Left ventricle myocardium superior (tissue), 1 donor: ENCODE measurements around the gene IL21R. TPM values are rescaled to one million over a fixed set of nuclear protein-coding genes. Genes with fewer than 3 reads are reported as not detected.
A peak's percentile ranks its signal among the peaks of the same experiment; 100 is the strongest.
"Not testable (repeated sequence)": the region's sequence is repeated elsewhere in the genome, so short reads cannot be mapped to it uniquely, and the experiment has no call there.

Experiments
- ATAC-seq: fragments of 200-7000 bp; cut with Tn5 transposase; one replicate; pipeline ENCODE4 v1.9.1; 2020; ENCODE audit warnings: mild to moderate bottlenecking, moderate library complexity
- DNase-seq: peaks from one replicate; pipeline ENCODE4 v3.0.0-alpha.2; 2020
- intact Hi-C: fragments of 100-400 bp; cut with micrococcal nuclease; formaldehyde crosslinking; loops from one replicate; pipeline ENCODE4 v1.11.0; 2022
- total RNA-seq: library from RNA; stranded (reverse); fragmentation: NEBNext Ultra II Directional; extraction: Animal tissue kit (Norgen Biotek cat#: 25700); gene quantifications from one replicate; pipeline ENCODE4 v1.2.1, GENCODE V29; 2021
- donor health status: DM: no; HTN: yes; CAD: no; lungs with severe emphysema.

IL21R gene
- total RNA-seq, 1 donor from 2014 or later = 0.07 TPM

DNA sequence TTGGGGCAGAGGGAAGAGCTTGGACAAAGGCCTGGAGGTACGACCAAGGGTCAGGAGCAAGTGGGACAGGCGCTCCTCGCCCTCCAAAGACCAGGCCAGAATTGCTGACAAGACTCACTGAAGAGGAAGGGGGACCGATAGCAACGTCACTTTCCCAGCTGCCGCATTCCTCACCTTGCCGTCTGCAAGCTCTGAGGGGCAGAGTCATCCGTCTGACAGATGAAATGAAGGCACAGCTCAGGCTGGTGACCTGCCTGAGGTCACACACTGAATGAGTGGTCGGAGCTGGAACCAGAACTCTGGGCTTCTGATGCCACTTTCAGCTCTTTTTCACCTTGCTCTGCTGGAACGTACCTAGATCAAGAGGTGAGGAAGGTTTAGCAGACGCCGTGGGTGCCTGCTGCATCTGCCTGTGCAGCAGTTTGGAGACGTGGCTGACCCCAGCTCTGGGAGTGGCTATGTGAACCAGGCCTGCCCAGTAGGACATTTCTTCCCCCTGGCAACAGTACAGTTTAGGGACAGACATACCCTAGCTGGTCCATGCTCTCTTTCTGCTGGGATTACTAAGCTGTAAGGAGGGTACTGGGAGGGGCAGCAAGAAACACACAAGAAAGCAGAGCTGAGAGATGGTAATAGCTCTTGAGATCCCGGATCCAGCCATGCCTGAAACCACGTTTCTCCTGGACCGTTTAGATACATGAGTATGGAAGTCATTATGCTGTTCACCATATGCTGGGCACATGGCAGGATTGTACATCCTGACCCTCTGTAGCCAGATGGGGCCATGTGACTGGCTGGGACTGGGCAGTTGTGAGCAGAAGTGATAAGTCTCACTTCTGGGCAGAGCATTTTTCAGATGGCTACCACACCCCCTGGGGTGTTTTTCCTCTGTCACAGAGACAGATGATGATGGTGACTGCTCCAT is 50.9 kb downstream of the IL21R start:
- DNase-seq = no peak
- ATAC-seq = no peak
- intact Hi-C loops = loop anchor here (10.0 kb wide), 1 partner anchor 298 kb away; no protein-coding TSS in a partner anchor

DNA sequence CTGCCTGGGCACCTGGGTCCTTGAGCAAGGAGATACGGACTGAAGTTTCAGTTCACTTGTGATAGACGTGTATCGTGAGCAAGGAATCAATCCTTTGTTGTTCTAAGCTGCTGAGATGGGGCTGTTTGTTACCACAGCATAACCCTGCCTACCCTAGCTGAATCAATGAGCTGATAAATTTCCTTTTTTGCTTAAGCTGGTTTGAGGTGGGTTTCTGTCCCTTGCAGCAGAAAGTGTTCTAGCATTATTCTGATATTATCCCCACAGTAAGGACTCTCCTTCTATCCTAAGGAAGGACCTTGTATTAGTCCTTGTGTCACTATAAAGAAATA is 51.5 kb downstream of the IL21R start:
- intact Hi-C loops = loop anchor here (10.0 kb wide), 1 partner anchor 299 kb away; no protein-coding TSS in a partner anchor

DNA sequence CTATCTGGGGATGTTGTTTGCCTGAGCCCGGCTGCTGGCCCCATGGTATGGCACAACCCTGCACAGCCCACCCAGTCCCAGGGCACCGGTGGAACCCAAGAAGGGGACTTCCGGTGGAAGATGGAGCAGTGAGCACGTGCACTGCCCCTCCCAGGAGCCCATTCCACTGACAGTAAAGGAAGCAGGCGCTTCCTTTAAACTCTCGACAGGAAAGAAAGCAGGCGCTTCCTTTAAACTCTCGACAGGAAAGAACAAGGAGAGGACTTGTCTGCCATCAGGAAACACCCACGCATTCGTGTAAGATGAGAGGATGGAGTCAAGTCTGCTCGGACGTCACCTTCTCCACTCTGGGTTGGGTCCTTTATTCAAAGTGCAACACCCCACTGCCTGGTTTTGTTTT is 53.7 kb downstream of the IL21R start:
- intact Hi-C loops = loop anchor here (10.0 kb wide), 1 partner anchor 301 kb away; no protein-coding TSS in a partner anchor
- DNase-seq = peak; percentile 15
- ATAC-seq = no peak

More for the DNA sequence above, 51.5 kb downstream of the IL21R start:
- DNase-seq = no peak
- ATAC-seq = no peak

DNA sequence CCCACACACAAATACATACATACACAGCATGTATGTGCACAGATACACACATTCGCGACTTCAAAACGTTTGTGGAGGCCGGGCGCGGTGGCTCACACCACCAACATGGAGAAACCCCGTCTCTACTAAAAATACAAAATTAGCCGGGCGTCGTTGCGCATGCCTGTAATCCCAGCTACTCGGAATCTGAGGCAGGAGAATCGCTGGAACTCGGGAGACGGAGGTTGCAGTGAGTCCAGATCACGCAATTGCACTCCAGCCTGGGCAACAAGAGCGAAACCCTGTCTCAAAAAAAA is 55.6 kb downstream of the IL21R start:
- intact Hi-C loops = loop anchor here (10.0 kb wide), 1 partner anchor 303 kb away; no protein-coding TSS in a partner anchor
- not testable (repeated sequence) for ATAC-seq, DNase-seq

DNA sequence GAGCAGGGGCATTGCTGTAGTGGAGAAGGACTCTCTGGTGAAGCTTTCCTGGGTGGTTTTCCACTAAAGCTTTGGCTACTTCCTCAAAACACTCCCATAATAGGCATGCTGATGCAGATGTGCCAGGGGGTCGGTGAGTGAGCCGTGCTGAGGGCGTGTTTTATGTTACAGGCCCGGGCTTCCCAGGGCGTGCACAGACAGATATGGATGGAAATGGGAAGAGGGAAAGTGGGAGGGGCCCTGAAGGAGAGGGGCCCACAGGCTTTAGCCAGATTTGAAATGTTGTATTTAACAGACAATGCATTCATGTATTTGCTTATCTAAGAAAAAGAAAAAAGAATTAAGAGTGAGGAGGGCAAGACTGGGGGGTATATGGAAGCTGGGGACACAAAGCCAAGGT is 56.3 kb downstream of the IL21R start:
- ATAC-seq (no peak), DNase-seq (peak; percentile 29)
- intact Hi-C loops = loop anchor here (10.0 kb wide), 1 partner anchor 303 kb away; no protein-coding TSS in a partner anchor

DNA sequence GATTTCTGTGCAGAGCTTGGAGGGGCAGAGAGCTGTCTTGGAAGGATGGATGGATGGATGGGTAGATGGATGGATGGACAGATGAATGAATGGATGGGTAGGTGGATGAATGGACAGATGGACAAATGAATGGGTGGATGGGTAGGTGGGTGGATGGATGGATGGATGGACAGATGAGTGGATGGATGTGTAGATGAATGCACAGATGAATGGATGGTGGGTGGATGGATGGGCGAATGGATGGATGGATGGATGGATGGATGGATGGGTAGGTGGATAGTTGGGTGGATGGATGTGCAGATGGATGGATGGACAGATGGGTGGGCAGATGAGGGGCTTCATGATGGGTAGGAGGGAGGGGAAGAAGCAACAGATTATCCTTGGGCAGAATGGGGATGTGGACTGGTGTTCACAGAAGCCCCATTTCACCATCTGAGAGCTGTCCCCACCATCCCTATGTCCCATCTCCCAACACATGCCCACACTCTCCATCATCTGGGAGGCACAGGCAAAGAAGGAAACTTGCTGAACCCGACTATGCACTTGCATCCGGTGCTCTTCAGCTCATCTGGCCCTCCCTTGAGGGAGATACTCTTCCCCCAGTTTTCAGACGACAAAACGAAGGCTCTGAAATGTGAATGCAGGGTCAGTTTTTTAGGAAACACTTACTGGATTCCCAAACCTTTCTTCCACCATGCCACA is 57.2 kb downstream of the IL21R start:
- intact Hi-C loops = loop anchor here (10.0 kb wide), 1 partner anchor 304 kb away; no protein-coding TSS in a partner anchor

DNA sequence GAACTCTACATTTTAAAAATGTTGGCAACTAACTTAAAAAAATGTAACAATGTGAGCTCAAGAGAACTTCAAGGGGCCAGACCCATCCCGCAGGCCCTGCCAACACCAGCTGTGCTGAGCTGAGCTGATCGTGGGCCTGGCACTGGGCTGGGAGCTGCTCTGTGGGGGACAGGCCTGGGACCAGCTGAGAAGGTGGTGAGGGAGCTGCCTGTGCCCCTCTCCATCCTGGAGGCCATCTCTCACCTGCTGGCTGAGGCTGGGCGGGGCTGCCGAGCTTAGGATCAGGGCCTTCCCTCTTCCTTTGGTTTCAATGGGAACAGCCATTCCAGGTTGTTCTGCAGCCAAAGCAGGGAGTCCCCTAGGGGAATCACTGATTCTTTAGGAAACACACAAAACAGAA is 58.2 kb downstream of the IL21R start:
- DNase-seq = no peak
- ATAC-seq = no peak

More for the DNA sequence above, 57.2 kb downstream of the IL21R start:
- no peak for DNase-seq
- ATAC-seq = no peak

DNA sequence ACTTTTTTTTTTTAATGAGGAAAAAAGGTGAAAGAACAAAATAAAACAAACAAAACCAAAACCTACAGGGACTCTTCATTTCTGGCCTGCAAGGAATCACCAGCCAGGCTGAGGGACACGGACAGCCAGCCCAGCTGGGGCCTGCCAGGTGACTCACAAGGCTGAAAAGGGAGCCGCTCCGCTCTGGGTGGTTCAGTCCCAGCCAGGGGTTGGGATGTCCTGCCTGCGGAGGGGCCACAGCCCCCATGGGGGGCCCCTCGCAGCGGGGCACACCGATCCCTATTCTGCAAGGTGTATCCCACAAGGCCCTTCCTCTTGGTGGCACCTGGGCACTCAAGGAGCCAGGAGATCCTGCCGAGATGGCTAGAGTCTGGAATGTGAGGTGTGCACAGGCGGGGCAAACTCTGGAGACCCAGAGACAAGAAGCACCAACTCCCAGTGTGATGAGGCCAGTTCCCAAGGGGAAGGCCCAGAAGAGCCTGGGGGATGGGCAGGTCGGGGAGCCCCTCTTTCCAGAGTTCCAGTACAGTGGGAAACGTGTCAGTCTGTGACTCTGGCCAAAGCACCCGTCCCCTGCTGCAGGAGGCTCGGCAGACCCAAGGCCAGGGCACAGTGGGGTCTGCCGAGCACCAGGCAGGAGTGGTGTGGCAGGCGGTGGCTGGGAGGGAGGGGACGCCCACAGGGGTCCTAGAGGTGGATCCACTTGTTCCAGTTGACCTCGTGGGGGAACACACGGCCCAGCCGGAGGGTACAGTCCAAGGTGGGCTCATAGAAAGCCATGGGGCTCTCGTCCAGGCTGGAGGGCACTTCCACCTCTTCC is 58.9 kb downstream of the IL21R start:
- intact Hi-C loops = no loop called here
- no peak for ATAC-seq
- DNase-seq = no peak

More for the DNA sequence above, 58.2 kb downstream of the IL21R start:
- intact Hi-C loops = no loop called here

DNA sequence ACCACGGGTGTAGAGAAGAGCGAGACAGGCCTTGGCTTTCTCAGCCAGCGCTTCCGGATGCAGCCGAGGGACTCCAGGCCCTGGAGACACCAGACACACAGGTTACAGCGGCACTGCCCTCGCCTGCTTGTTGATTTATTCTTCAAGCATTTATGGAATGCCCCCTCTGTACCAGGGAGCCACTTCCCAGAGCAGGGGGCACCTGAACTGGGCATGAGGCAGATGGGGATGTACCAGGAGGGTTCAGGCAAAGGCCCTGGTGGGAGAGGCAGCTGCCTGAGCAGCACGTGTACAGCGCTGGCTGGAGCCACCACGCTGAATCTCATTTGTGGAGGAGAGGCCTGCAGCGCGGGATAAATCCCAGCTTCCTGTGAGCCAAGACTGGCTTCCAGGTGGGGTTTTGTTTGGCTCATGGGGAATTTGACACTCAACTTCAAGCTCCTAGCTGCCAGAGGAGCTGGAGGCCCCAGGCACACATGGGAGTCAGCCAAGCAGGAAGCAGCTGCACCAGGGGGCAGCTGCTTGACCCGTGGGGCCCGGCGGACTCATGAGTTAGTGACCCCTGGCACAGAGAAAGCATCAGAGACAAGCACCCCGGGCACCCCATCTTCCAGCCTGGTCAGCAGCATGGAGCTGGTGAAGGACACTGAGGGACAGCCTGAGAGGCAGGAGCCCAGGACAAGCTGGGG is 59.7 kb downstream of the IL21R start:
- intact Hi-C loops = no loop called here
- no peak for DNase-seq
- no peak for ATAC-seq

DNA sequence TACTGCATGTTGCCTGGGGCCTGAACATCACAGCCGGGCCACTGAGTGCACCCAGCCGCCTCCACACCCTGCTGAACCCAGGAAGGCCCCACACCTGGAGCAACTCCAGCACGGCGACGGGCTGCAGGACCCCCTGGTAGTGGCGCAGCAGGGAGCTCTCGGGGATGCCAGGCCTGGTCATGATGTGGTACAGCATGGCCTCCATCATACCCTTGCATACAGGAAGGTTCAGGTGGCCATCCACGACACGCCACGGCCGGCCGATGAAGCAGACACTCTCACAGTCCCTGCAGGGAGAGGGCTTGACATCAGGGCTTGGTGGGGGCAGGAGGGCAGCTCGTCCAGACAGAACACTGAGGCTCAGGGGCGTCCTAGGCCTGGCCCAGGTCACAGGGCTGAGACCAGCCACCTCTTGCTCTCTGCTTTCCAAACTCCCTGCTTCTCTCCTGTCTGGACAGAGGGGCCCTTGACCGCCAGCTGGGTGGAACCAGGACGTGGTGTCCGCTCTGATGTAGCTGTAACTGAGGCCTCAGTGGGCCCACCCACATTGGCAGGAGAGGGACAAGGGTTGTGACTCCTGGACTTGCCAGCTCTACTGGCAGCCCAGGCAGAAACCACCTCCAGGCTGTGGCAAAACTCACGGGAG is 60.3 kb downstream of the IL21R start:
- no peak for DNase-seq
- intact Hi-C loops = no loop called here
- ATAC-seq = no peak

DNA sequence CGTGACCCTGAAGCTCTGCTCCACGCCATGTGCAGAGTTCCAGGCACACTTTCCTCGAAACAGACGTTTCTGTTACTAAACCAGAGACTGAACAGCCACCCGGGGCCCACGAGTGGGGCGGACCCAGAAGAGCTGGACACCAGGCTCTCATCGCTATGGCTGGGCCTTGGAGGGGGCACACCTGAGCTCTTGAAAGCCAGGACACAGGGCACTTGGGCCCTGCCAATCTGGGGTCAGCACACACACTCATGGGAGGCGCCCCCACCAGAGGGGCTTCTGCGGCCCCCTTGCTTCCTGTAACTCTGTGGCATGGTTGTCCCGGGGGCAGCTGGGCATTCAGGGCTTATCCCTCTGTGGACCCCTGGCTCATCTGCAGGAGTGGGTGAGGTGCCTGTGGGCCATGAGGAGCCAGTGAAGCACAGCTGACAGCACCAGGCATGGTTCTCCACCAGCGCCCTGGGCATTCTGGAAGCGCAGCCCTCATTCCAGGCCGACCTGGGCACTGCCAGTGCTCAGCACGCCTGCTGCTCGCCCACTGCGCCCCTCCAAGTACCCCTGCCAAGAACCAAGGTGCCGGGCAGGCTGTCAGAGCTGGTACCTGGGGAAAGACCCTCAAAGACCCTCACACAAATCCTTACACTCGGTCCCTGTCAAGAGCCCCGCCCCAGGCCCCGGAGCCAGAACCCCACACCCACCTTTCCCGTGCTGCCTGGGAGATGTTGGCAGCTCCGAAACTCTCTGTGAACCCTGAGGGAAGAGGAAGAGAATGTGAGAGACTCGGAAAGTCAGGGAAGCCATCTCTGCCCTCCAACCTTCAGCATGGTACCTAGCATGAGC is 61.1 kb downstream of the IL21R start:
- intact Hi-C loops = no loop called here
- no peak for DNase-seq
- ATAC-seq = no peak

DNA sequence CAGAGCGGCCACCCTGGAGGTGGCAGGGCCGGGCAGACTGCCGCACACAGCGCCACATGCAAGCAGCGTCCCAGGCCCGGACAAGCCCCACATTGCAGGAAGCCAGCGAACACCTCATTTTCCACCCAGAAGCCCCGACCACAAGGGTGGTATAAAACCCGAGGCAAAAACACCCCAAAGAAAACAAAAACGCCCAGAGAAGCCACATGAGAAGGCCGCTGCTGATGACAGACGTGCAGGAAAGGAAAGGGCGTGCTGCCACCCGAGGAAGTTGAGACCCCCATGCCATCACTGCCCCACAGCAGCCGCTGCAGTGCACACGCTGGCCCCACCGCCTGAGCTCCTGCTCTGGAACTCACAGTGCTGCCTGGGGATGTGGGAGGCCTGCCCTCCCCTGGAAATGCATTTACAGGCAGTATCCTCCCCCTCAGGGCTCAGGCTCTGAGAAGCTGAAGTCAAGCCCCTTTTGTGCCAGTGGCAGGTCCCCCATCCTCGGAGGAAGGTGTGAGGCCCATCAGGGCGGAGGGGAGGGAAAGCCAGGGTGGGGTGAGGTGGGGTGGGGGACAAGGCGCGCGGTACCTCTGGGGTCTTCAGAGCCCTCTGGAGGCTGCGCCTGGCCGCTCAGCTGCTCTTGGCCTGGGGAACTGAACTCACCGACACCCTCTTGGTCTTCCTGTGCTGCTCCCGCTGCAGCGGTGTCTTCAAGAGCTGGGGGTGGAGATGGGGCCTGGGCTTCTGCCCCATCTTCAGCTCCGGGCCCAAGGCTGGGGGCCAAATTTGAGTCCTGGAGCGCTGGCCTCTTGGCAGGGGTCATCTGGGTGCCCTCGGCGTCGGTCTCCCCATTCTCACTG is 62.0 kb downstream of the IL21R start:
- intact Hi-C loops = no loop called here
- DNase-seq (no peak), ATAC-seq (no peak)

DNA sequence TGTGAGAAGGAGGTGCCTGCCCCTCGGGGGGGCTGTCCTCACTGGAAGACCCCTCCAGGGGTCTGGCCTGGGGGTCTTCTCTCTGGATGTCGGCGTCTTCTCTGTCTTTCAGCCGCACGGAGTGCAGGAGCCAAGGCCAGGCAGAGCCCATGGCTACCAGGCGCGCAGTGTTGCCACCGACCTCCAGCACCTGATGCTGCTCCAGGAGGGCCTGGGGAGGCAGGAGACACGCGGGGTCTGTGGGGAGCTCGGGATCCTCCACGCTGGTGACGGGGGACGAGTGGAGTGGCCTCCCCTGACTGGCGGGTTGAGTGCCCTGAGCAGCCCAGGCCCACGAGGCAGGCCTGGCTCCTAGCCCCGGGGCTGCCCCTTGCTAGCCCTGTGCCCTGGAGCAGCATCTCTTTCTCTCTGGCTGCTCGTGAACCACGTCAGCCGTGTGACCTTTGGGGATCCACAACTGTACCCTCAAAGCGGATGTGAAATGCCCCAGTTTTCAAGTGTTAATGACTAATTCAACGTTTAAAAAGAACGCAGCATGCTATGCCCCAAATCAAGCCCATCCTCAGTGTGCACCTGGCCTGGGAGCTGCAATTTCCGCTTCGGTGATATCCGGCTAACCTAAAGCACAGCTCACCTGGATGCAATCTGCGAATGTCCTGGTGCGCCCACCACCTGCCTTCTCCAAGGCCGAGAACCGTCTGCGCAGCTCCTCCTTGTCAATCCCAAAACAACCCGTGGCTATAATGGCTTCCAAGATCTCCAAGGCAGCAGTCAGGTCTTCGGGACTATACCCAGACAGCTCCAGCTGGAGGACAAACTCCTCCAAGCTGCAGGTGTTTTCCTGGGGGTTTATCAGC is 62.9 kb downstream of the IL21R start:
- ATAC-seq = no peak
- intact Hi-C loops = no loop called here
- DNase-seq = no peak

DNA sequence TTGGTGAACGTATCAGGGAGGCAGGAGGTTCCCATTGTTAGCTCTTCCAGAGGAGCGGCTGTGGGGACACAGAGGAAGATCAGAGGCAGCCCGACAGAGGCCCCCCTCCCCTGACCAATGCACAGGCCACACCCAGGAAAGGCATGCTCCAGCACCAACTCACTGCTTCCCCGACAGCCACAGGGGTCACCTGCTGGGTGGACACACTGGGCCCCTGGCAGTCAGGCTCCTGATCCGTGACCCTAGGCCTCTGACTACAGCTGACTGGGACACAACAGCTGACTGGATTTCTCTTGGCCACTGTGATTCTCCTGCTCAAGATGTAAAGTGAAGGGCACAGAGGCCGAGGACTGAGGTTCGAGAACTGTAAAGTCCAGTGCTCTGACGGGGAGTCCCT is 63.5 kb downstream of the IL21R start:
- DNase-seq = no peak
- intact Hi-C loops = no loop called here
- ATAC-seq = no peak

DNA sequence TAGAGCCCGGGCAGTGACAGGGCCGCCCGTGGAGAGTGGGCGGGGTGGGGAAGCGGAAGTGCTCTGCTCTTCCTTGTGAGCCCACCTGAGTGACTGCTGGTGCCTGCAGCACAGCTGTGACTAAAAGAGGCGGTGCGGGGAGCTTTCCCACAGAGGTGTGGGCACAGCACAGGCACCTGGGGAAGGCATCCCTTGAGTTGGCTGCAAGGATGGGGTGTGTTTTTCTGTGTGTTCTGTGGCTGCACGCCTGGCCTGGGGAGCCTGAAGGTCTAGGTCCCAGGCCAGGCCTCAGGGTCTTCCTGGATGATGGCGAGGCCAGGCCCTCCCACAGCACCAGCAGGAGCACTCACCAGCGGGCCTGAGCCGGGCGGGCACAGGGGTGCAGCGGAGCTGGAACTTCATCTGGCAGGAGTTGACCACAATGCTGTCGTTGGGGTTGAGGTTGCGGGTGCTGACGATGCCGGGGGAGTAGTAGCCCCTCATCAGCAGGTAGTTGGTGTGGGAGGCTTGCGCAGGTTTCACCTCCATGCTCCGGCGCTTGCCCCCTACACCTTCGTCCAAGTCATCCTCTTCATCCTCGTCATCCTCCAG is 67.1 kb downstream of the IL21R start:
- ATAC-seq = no peak
- no peak for DNase-seq
- intact Hi-C loops = no loop called here
